ENCODE data around the gene PNMA8C.
"Not testable (repeated sequence)": the region's sequence is repeated elsewhere in the genome, so short reads cannot be mapped to it uniquely, and the experiment has no call there.

The PNMA8C gene

GRCh38 chr19:46410205-46411087, 18.3 kb downstream of the PNMA8C start:
- no peak for DNase-seq

GRCh38 chr19:46409191-46409590, 19.5 kb downstream of the PNMA8C start:
- DNase-seq, result no peak

GRCh38 chr19:46408664-46409039, 20.1 kb downstream of the PNMA8C start:
- no peak for DNase-seq

- no peak for DNase-seq
Observed at GRCh38 chr19:46407856-46408663, 20.7 kb downstream of the PNMA8C start.

- DNase-seq, result no peak
Observed at GRCh38 chr19:46406976-46407375, 21.8 kb downstream of the PNMA8C start.

GRCh38 chr19:46404753-46405468, 23.8 kb downstream of the PNMA8C start:
- no peak for DNase-seq

GRCh38 chr19:46404055-46404752, 24.5 kb downstream of the PNMA8C start:
- DNase-seq, result no peak

GRCh38 chr19:46402725-46403124, 26.0 kb downstream of the PNMA8C start:
- DNase-seq, result no peak

- DNase-seq, result not testable (repeated sequence)
Observed at GRCh38 chr19:46397801-46398479, 30.8 kb downstream of the PNMA8C start.

GRCh38 chr19:46394402-46394797, 34.3 kb downstream of the PNMA8C start:
- DNase-seq, result no peak

- DNase-seq, result no peak
Observed at GRCh38 chr19:46393456-46394401, 35.0 kb downstream of the PNMA8C start.

GRCh38 chr19:46392837-46393236, 35.9 kb downstream of the PNMA8C start:
- DNase-seq, result no peak

GRCh38 chr19:46392252-46392801, 36.4 kb downstream of the PNMA8C start:
- DNase-seq, result no peak

GRCh38 chr19:46391296-46392251, 37.2 kb downstream of the PNMA8C start:
- DNase-seq, result no peak

GRCh38 chr19:46390866-46391265, 37.9 kb downstream of the PNMA8C start:
- no peak for DNase-seq

- no peak for DNase-seq
Observed at GRCh38 chr19:46390121-46390858, 38.4 kb downstream of the PNMA8C start.

- DNase-seq, result no peak
Observed at GRCh38 chr19:46388311-46389095, 40.2 kb downstream of the PNMA8C start.

GRCh38 chr19:46387713-46388130, 41.0 kb downstream of the PNMA8C start:
- DNase-seq, result no peak
